GM23338 (cell line): ENCODE results near the gene EFNA4.

Experiments used
- CREB1 ChIP-seq: fragments of 250-450 bp; sonication (Bioruptor Pico); IDR thresholded peaks from 2 replicates; pipeline ENCODE4 v1.5.0; 2020; ENCODE audit warnings: low read depth, mild to moderate bottlenecking, moderate library complexity
- CTCF ChIP-seq, 2 experiments: fragments of 200-600 bp in 1 of 2; sonication (generic) in 1 of 2; conservative IDR thresholded peaks; 2 replicates each; pipeline versions ENCODE4 v1.5.1 to v1.6.1; 2016 to 2017; ENCODE audit warnings: antibody characterized with exemption in 2 of 2, low read depth in 2 of 2, mild to moderate bottlenecking in 2 of 2, moderate library complexity in 1 of 2
- EZH2 ChIP-seq: fragments of 200-600 bp; sonication (generic); IDR thresholded peaks from one replicate; pipeline ENCODE4 v1.8.0; 2017; ENCODE audit warnings: antibody characterized with exemption, mild to moderate bottlenecking, low read depth; ENCODE audit not compliant: unreplicated experiment
- EZH2phosphoT487 ChIP-seq: fragments of 200-600 bp; sonication (generic); IDR thresholded peaks from one replicate; pipeline ENCODE4 v1.8.1; 2018; ENCODE audit warnings: antibody characterized with exemption; ENCODE audit not compliant: unreplicated experiment
- POLR2AphosphoS5 ChIP-seq: IDR thresholded peaks from 2 replicates; pipeline ENCODE4 v1.6.1; 2016; ENCODE audit warnings: antibody characterized with exemption, low read depth
- REST ChIP-seq: IDR thresholded peaks from one replicate; pipeline ENCODE4 v1.6.1; 2018; ENCODE audit warnings: antibody characterized with exemption; ENCODE audit not compliant: unreplicated experiment

GRCh38 chr1:155071701-155072100 lies 8.2 kb downstream of the EFNA4 start:
- TF ChIP-seq CTCF (conservative IDR thresholded peaks at IDR 0.05; ENCODE audit: low read depth in 2 of 2): no peak
- TF ChIP-seq POLR2AphosphoS5: no peak
- TF ChIP-seq REST: no peak
- no peak for TF ChIP-seq EZH2
- TF ChIP-seq EZH2phosphoT487: no peak
- TF ChIP-seq CREB1 (CRISPR knock-in tag): peak; percentile 76
